GM23248 (cell line): ENCODE data around the gene ZMPSTE24.

ENCODE experiments used
- EZH2 ChIP-seq: fragments of 200-600 bp; sonication (generic); IDR thresholded peaks from 2 replicates; pipeline ENCODE4 v1.6.1; 2018; ENCODE audit warnings: antibody characterized with exemption, mild to moderate bottlenecking; ENCODE audit not compliant: insufficient read depth, poor library complexity, severe bottlenecking
- EZH2phosphoT487 ChIP-seq: fragments of 200-600 bp; sonication (generic); IDR thresholded peaks from 2 replicates; pipeline ENCODE4 v1.6.1; 2018; ENCODE audit warnings: antibody characterized with exemption, moderate library complexity, mild to moderate bottlenecking, low read depth; ENCODE audit not compliant: insufficient read depth

DNA sequence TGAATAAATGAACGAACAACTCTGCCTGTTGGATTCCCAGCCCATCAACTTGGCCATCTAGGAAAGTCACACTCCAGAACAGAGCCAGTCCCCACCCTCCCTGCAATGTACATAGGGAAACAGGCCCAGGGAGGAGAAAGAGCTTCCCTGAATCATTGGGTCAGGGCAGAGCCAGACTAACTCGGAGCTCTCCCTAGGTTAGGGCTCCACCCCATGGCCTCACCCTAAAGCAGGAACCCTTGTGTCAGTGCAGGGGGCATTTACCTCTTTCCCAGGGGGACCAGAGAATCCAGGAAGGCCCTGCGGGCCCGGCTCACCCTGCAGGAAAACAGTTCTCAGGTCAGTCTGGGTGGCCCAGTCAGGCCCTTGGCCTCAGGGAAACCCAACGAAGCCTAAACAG lies 47.4 kb downstream of the ZMPSTE24 start:
- TF ChIP-seq EZH2 (no peak), EZH2phosphoT487 (no peak)
